GM12801 (cell line): Measurements from ENCODE around the gene PPP2R2D.

ENCODE experiments used
- CTCF ChIP-seq: IDR thresholded peaks from one replicate; pipeline ENCODE4 v1.5.1; 2011; ENCODE audit warnings: control low read depth; ENCODE audit not compliant: insufficient read length; ENCODE audit errors: extremely low read depth

The PPP2R2D gene

GRCh38 chr10:131860311-131860710, 40.5 kb upstream of the PPP2R2D start:
- no peak for TF ChIP-seq CTCF

GRCh38 chr10:131860806-131861440, 39.9 kb upstream of the PPP2R2D start:
- TF ChIP-seq CTCF, result no peak

GRCh38 chr10:131862548-131862947, 38.3 kb upstream of the PPP2R2D start:
- no peak for TF ChIP-seq CTCF

- no peak for TF ChIP-seq CTCF
These were observed 35.4 kb upstream of the PPP2R2D start for GRCh38 chr10:131865223-131865917.

GRCh38 chr10:131866673-131867072, 34.1 kb upstream of the PPP2R2D start:
- no peak for TF ChIP-seq CTCF

GRCh38 chr10:131868436-131868835, 32.4 kb upstream of the PPP2R2D start:
- TF ChIP-seq CTCF, result no peak

- no peak for TF ChIP-seq CTCF
These were observed 31.5 kb upstream of the PPP2R2D start for GRCh38 chr10:131869344-131869743.
